Mammary epithelial cell (primary cell): ENCODE results near the gene TNFAIP8L3.

Source experiments
- CTCF ChIP-seq, 2 donors: IDR thresholded peaks in 1 of 2; conservative IDR thresholded peaks in 1 of 2; 2 replicates each; pipeline ENCODE4 v1.5.1; 2011 to 2012; ENCODE audit warnings: inconsistent platforms in 2 of 2, low read length in 2 of 2, mild to moderate bottlenecking in 2 of 2, control low read depth in 1 of 2, low read depth in 1 of 2; ENCODE audit not compliant: insufficient read depth in 1 of 2; ENCODE audit errors: extremely low read depth in 1 of 2
- EZH2 ChIP-seq: IDR thresholded peaks from 2 replicates; pipeline ENCODE4 v1.6.1; 2012; ENCODE audit warnings: low read length, inconsistent platforms, borderline replicate concordance

GRCh38 chr15:51126842-51127241, 32.1 kb upstream of the TNFAIP8L3 start:
- no peak for TF ChIP-seq CTCF (conservative IDR thresholded peaks at IDR 0.05 in 1 of 2, IDR thresholded peaks at IDR 0.05 in 1 of 2; ENCODE audit: extremely low read depth in 1 of 2, insufficient read depth in 1 of 2, low read depth in 1 of 2, low read length in 2 of 2)
- TF ChIP-seq EZH2, result no peak
